Smooth muscle cell (in vitro differentiated cells): Measurements from ENCODE around the gene VAMP1. TPM values are rescaled to one million over a fixed set of nuclear protein-coding genes. Genes with fewer than 3 reads are reported as not detected.
"Not testable (repeated sequence)": the region's sequence is repeated elsewhere in the genome, so short reads cannot be mapped to it uniquely, and the experiment has no call there.

Experiments used
- DNase-seq: peaks from one replicate; lab custom pipeline; 2025; ENCODE audit not compliant: unreplicated experiment; lab: John Stamatoyannopoulos, UW
- H2AFZ ChIP-seq: fragments of 200-600 bp; sonication (generic); 2 replicates; pipeline ENCODE4 v1.6.0; 2016; ENCODE audit warnings: antibody characterized with exemption, low read depth, mild to moderate bottlenecking
- H3F3A ChIP-seq: fragments of 200-600 bp; sonication (generic); 2 replicates; pipeline ENCODE4 v1.6.0; 2017; ENCODE audit warnings: antibody characterized with exemption, low read depth
- H3K27ac ChIP-seq: fragments of 200-600 bp; sonication (generic); 2 replicates; pipeline ENCODE4 v1.5.1; 2016; ENCODE audit warnings: low read depth, mild to moderate bottlenecking
- H3K27me3 ChIP-seq: fragments of 200-600 bp; sonication (generic); 2 replicates; pipeline ENCODE4 v1.6.1; 2016; ENCODE audit warnings: low read depth, mild to moderate bottlenecking
- H3K36me3 ChIP-seq: fragments of 200-600 bp; sonication (generic); 2 replicates; pipeline ENCODE4 v1.5.1; 2016; ENCODE audit warnings: low read depth
- H3K4me1 ChIP-seq: fragments of 200-600 bp; sonication (generic); 2 replicates; pipeline ENCODE4 v1.5.1; 2016; ENCODE audit warnings: low read depth
- H3K4me2 ChIP-seq: fragments of 200-600 bp; sonication (generic); 2 replicates; pipeline ENCODE4 v1.6.0; 2016; ENCODE audit warnings: mild to moderate bottlenecking
- H3K4me3 ChIP-seq: fragments of 200-600 bp; sonication (generic); 2 replicates; pipeline ENCODE4 v1.5.1; 2016; ENCODE audit warnings: mild to moderate bottlenecking
- H3K79me2 ChIP-seq: fragments of 200-600 bp; sonication (generic); 2 replicates; pipeline ENCODE4 v1.6.0; 2016; ENCODE audit warnings: low read depth, mild to moderate bottlenecking
- H3K9ac ChIP-seq: fragments of 200-600 bp; sonication (generic); 2 replicates; pipeline ENCODE4 v1.6.0; 2016; ENCODE audit warnings: low read depth
- H3K9me3 ChIP-seq: fragments of 200-600 bp; sonication (generic); replicated peaks from 2 replicates; pipeline ENCODE4 v1.5.1; 2016; ENCODE audit warnings: low read depth
- H4K20me1 ChIP-seq: fragments of 200-600 bp; sonication (generic); 2 replicates; pipeline ENCODE4 v1.6.0; 2016; ENCODE audit warnings: low read depth
- CTCF ChIP-seq: fragments of 200-600 bp; sonication (generic); IDR thresholded peaks from 2 replicates; pipeline ENCODE4 v1.5.1; 2017; ENCODE audit warnings: borderline replicate concordance, mild to moderate bottlenecking, antibody characterized with exemption; ENCODE audit not compliant: insufficient read depth, poor library complexity, severe bottlenecking
- WGBS: methylation state at CpG from one replicate; pipeline ENCODE4 v1.1.7; 2016; ENCODE audit warnings: low lambda C conversion rate; 5-methylcytosine and 5-hydroxymethylcytosine counted together
- polyA plus RNA-seq: library from polyadenylated mRNA; unstranded; fragments of >200 nt; fragmentation: Nextera tagmentation; extraction: Ambion mirVana; gene quantifications from 2 replicates; pipeline ENCODE4 v1.2.1, GENCODE V29; 2016
- total RNA-seq: library from RNA; depleted of rRNA; stranded (reverse); fragments of >200 nt; gene quantifications from 2 replicates; pipeline ENCODE4 v1.2.3, GENCODE V29; 2014

VAMP1 gene
- total and polyA plus RNA-seq, 2 experiments from 2014 or later = 3.5 to 7.5 TPM

GRCh38 chr12:6430124-6430989 lies 40.1 kb downstream of the VAMP1 start:
- 50% methylated on average over 19 of the region's 19 CpGs for WGBS
- H3K4me3 ChIP-seq = no peak overlapping the region
- H3K36me3 ChIP-seq = no peaks in the 10 kb centered on the region
- peak; percentile 24 for DNase-seq
- H3K4me1 ChIP-seq = no peaks in the 10 kb centered on the region
- H3K9ac ChIP-seq = peak overlapping the region; percentile 40
- H4K20me1 ChIP-seq = no peaks in the 10 kb centered on the region
- H3K27me3 ChIP-seq = no peaks in the 10 kb centered on the region
- no peaks in the 10 kb centered on the region for H3K9me3 ChIP-seq
- no peaks in the 10 kb centered on the region for H3K79me2 ChIP-seq
- no peak for TF ChIP-seq CTCF
- peaks cover 9% of the 10 kb centered on the region for H3F3A ChIP-seq
- peak overlapping the region; percentile 73 for H3K27ac ChIP-seq
- peak overlapping the region; percentile 76 for H3K4me2 ChIP-seq
- no peak overlapping the region for H2AFZ ChIP-seq

GRCh38 chr12:6428326-6428725 lies 42.2 kb downstream of the VAMP1 start:
- no peak for TF ChIP-seq CTCF
- H3K4me1 ChIP-seq = no peaks in the 10 kb centered on the region
- WGBS = 87% methylated on average over 3 of the region's 3 CpGs
- H3K9me3 ChIP-seq = no peaks in the 10 kb centered on the region
- H3K9ac ChIP-seq = no peak overlapping the region
- no peak overlapping the region for H3K4me3 ChIP-seq
- no peak overlapping the region for H3K4me2 ChIP-seq
- H3K27me3 ChIP-seq = no peaks in the 10 kb centered on the region
- H3F3A ChIP-seq = peaks cover 9% of the 10 kb centered on the region
- H2AFZ ChIP-seq = no peak overlapping the region
- no peaks in the 10 kb centered on the region for H3K36me3 ChIP-seq
- no peak for DNase-seq
- H4K20me1 ChIP-seq = no peaks in the 10 kb centered on the region
- H3K79me2 ChIP-seq = no peaks in the 10 kb centered on the region
- no peak overlapping the region for H3K27ac ChIP-seq

GRCh38 chr12:6427796-6428195 lies 42.7 kb downstream of the VAMP1 start:
- not testable (repeated sequence) for DNase-seq, H3K27ac ChIP-seq, H2AFZ ChIP-seq, H3K36me3 ChIP-seq, H3K4me3 ChIP-seq, H3K4me2 ChIP-seq, H4K20me1 ChIP-seq, H3K4me1 ChIP-seq, H3K9ac ChIP-seq, H3K79me2 ChIP-seq, H3K9me3 ChIP-seq, H3F3A ChIP-seq, H3K27me3 ChIP-seq
- 94% methylated on average over 10 of the region's 10 CpGs for WGBS

- DNase-seq = no peak
- no peaks in the 10 kb centered on the region for H3K9me3 ChIP-seq
- H4K20me1 ChIP-seq = no peaks in the 10 kb centered on the region
- H3K79me2 ChIP-seq = no peaks in the 10 kb centered on the region
- no peaks in the 10 kb centered on the region for H3K36me3 ChIP-seq
- H3F3A ChIP-seq = peaks cover 9% of the 10 kb centered on the region
- WGBS = 86% methylated on average over 14 of the region's 14 CpGs
- no peak overlapping the region for H3K4me2 ChIP-seq
- no peaks in the 10 kb centered on the region for H3K4me1 ChIP-seq
- H3K27me3 ChIP-seq = no peaks in the 10 kb centered on the region
- H2AFZ ChIP-seq = no peak overlapping the region
- H3K27ac ChIP-seq = no peak overlapping the region
- H3K9ac ChIP-seq = no peak overlapping the region
- no peak overlapping the region for H3K4me3 ChIP-seq
- TF ChIP-seq CTCF = no peak
Observed at GRCh38 chr12:6426882-6427671, 43.4 kb downstream of the VAMP1 start.
